Heart left ventricle (tissue), 16 donors: ENCODE measurements around the gene CHML. TPM values are rescaled to one million over a fixed set of nuclear protein-coding genes. Genes with fewer than 3 reads are reported as not detected.

Experiments
- ATAC-seq, 4 donors: fragments of 200-7000 bp; cut with Tn5 transposase; one replicate each; pipeline ENCODE4 v1.9.1; 2020 to 2022; ENCODE audit warnings: moderate library complexity in 4 of 4, mild to moderate bottlenecking in 3 of 4, moderate number of reproducible peaks in 1 of 4
- DNase-seq, 5 donors: peaks; one replicate each; pipeline ENCODE4 v3.0.0-alpha.2; 2020
- H3K27ac ChIP-seq, 12 donors: fragments of 200-600 bp; sonication (generic) in 4 of 12; one replicate each; pipeline versions ENCODE4 v1.5.0 to v1.8.0; 2016 to 2022; ENCODE audit warnings: mild to moderate bottlenecking in 2 of 12
- H3K27me3 ChIP-seq, 9 donors: fragments of 200-600 bp; sonication (generic) in 2 of 9; one replicate each; pipeline versions ENCODE4 v1.5.1 to v1.8.0; 2016 to 2022; ENCODE audit warnings: mild to moderate bottlenecking in 3 of 9
- H3K36me3 ChIP-seq, 9 donors: fragments of 200-600 bp; sonication (generic) in 2 of 9; one replicate each; pipeline versions ENCODE4 v1.5.0 to v1.8.0; 2018 to 2022; ENCODE audit warnings: mild to moderate bottlenecking in 2 of 9
- H3K4me1 ChIP-seq, 12 donors: fragments of 200-600 bp; sonication (generic) in 4 of 12; one replicate each; pipeline versions ENCODE4 v1.5.0 to v1.8.0; 2016 to 2022; ENCODE audit warnings: mild to moderate bottlenecking in 3 of 12
- H3K4me3 ChIP-seq, 12 donors: fragments of 200-600 bp; sonication (generic) in 4 of 12; one replicate each; pipeline versions ENCODE4 v1.5.0 to v1.8.0; 2017 to 2022; ENCODE audit warnings: mild to moderate bottlenecking in 9 of 12, moderate library complexity in 4 of 12
- H3K9me3 ChIP-seq, 12 donors: fragments of 200-600 bp; sonication (generic) in 4 of 12; one replicate each; pipeline versions ENCODE4 v1.5.0 to v1.8.0; 2016 to 2022; ENCODE audit warnings: mild to moderate bottlenecking in 1 of 12
- CTCF ChIP-seq, 12 donors: fragments of 200-600 bp; sonication (generic) in 4 of 12; IDR thresholded peaks; one replicate each; pipeline versions ENCODE4 v1.5.0 to v1.8.0; 2018 to 2022; ENCODE audit warnings: antibody characterized with exemption in 12 of 12, mild to moderate bottlenecking in 5 of 12
- POLR2A ChIP-seq, 2 donors: fragments of 450-650 bp; IDR thresholded peaks; one replicate each; pipeline ENCODE4 v1.6.1; 2017; ENCODE audit warnings: antibody characterized with exemption in 2 of 2, mild to moderate bottlenecking in 2 of 2, moderate library complexity in 2 of 2
- WGBS, 4 donors: extraction: QIAGEN DNeasy Blood & Tissue Kit in 2 of 4; methylation state at CpG; one replicate each; pipeline versions ENCODE4 v1.1.5 to v1.1.7; 2013 to 2018; 5-methylcytosine and 5-hydroxymethylcytosine counted together
- intact Hi-C, 10 donors: fragments of 100-400 bp; cut with DNase I; formaldehyde crosslinking; loops; one replicate each; pipeline versions ENCODE4 v1.11.1 to v1.14.2; 2022
- polyA plus RNA-seq, 2 donors: library from polyadenylated mRNA; stranded (reverse); fragments of 200-250 nt; gene quantifications; one replicate each; pipeline ENCODE4 v1.2.3, GENCODE V29; 2013
- total RNA-seq, 9 donors: library from RNA; depleted of rRNA in 2 of 9; stranded (reverse); fragments of >200 nt in 2 of 9; fragmentation: NEBNext Ultra II Directional in 3 of 9; extraction: Animal tissue kit (Norgen Biotek cat#: 25700) in 3 of 9; gene quantifications; one replicate each; pipeline versions ENCODE4 v1.1.0 to v1.2.4, GENCODE V29; 2016 to 2023
- donor health status: ischemic (EF 13 %, LVEDD 7.1; RV severe dilation, severe dysfunction).
- donor health status: healthy with polysubstance abuse.
- donor health status: DM: no; HTN: yes; CAD: no.
- donor health status: DM: no; HTN: no; CAD: no.
- donor health status: ischemic (EF 25% LVEDD 6.9; RV normal size, moderate dysfunction).
- donor health status: ischemic (EF 25% LVEDD 5.7; RV mildly dilated, moderate dysfunction).
- donor health status: healthy.
- donor health status: DM: yes; HTN: yes; CAD: no.
- donor health status: ischemic (EF 35%, LVEDD 5.7; RV mildly dilated, moderate dysfunction).
- donor health status: nonischemic (EF 11% LVEDD 7.7; RV severe dilation, severe dysfunction).
- donor health status: DM: yes; HTN: yes; CAD: no.
- donor health status: PGD.
- donor health status: ischemic (EF 29% LVEDD 5.4; RV normal size, mild dysfunction).
- donor health status: nonischemic (EF 23%, LVEDD 6.1; RV moderate dilation, normal function).

CHML gene
- total and polyA plus RNA-seq, 11 donors, result 1.1 to 9.8 (median 6.6) TPM

GRCh38 chr1:241637604-241638003 lies 2.6 kb downstream of the CHML start:
- Histone ChIP-seq H3K9me3 (peaks cover 0 to 11% (median 0%) of the 10 kb centered on the region in 12 donors), H3K4me1 (peaks cover 0 to 35% (median 10%) of the 10 kb centered on the region in 12 donors), H3K36me3 (peaks cover 0 to 14% (median 0%) of the 10 kb centered on the region in 9 donors), H3K4me3 (no peak overlapping the region), H3K27ac (no peak overlapping the region), H3K27me3 (no peaks in the 10 kb centered on the region)
- TF ChIP-seq POLR2A (IDR thresholded peaks at IDR 0.05) (no peak), CTCF (IDR thresholded peaks at IDR 0.05) (no peak)
- ATAC-seq, result no peak
- WGBS, 4 donors, result 87 to 89% (median 88%) methylated on average over 4 of the region's 4 CpGs
- DNase-seq, result no peak
- intact Hi-C loops, result loop anchor here in 1 of 10 donors (5.0 kb wide), 1 partner anchor 105 kb away; the partner anchor contains the start of gene KMO

GRCh38 chr1:241637046-241637590 lies 3.1 kb downstream of the CHML start:
- intact Hi-C loops, result loop anchor here in 1 of 10 donors (5.0 kb wide), 1 partner anchor 105 kb away; the partner anchor contains the start of gene KMO
- no peak for TF ChIP-seq CTCF (IDR thresholded peaks at IDR 0.05)
- no peak for TF ChIP-seq POLR2A (IDR thresholded peaks at IDR 0.05)
- H3K4me1 ChIP-seq, result peaks cover 0 to 35% (median 10%) of the 10 kb centered on the region in 12 donors
- ATAC-seq (no peak), DNase-seq (no peak)
- no peak overlapping the region for H3K27ac ChIP-seq
- no peak overlapping the region for H3K4me3 ChIP-seq
- peaks cover 0 to 14% (median 0%) of the 10 kb centered on the region in 9 donors for H3K36me3 ChIP-seq
- H3K9me3 ChIP-seq, result peaks cover 0 to 6% (median 0%) of the 10 kb centered on the region in 12 donors
- H3K27me3 ChIP-seq, result no peaks in the 10 kb centered on the region

- no peaks in the 10 kb centered on the region for H3K9me3 ChIP-seq
- 63 to 86% (median 80%) methylated on average over 1 of the region's 1 CpG for WGBS, 4 donors
- no peak for TF ChIP-seq POLR2A (IDR thresholded peaks at IDR 0.05)
- no peak for TF ChIP-seq CTCF (IDR thresholded peaks at IDR 0.05)
- peaks cover 0 to 14% (median 0%) of the 10 kb centered on the region in 9 donors for H3K36me3 ChIP-seq
- no peak for ATAC-seq
- DNase-seq, result no peak
- H3K4me1 ChIP-seq, result peaks cover 0 to 35% (median 10%) of the 10 kb centered on the region in 12 donors
- no peak overlapping the region for H3K27ac ChIP-seq
- no peak overlapping the region for H3K4me3 ChIP-seq
- no peaks in the 10 kb centered on the region for H3K27me3 ChIP-seq
- intact Hi-C loops, result loop anchor here in 1 of 10 donors (5.0 kb wide), 1 partner anchor 104 kb away; the partner anchor contains the start of gene KMO
Observed at GRCh38 chr1:241636291-241636690, 3.9 kb downstream of the CHML start.

GRCh38 chr1:241635556-241636152 lies 4.5 kb downstream of the CHML start:
- intact Hi-C loops, result loop anchor here in 1 of 10 donors (5.0 kb wide), 1 partner anchor 103 kb away; the partner anchor contains the start of gene KMO
- no peaks in the 10 kb centered on the region for H3K27me3 ChIP-seq
- 86 to 99% (median 95%) methylated on average over 4 of the region's 4 CpGs for WGBS, 4 donors
- ATAC-seq, result no peak
- no peak for DNase-seq
- H3K4me3 ChIP-seq, result no peak overlapping the region
- H3K27ac ChIP-seq, result no peak overlapping the region
- no peaks in the 10 kb centered on the region for H3K9me3 ChIP-seq
- peaks cover 0 to 14% (median 0%) of the 10 kb centered on the region in 9 donors for H3K36me3 ChIP-seq
- peaks cover 0 to 32% (median 10%) of the 10 kb centered on the region in 12 donors for H3K4me1 ChIP-seq
- no peak for TF ChIP-seq CTCF (IDR thresholded peaks at IDR 0.05)
- no peak for TF ChIP-seq POLR2A (IDR thresholded peaks at IDR 0.05)
